Ishikawa (cell line): ENCODE data around the gene ACKR2.

Experiments used
- CEBPB ChIP-seq: IDR thresholded peaks from 2 replicates; pipeline ENCODE4 v1.6.1; 2012
- EGR1 ChIP-seq: IDR thresholded peaks from 2 replicates; pipeline ENCODE4 v1.6.1; 2012
- EP300 ChIP-seq: IDR thresholded peaks from 2 replicates; pipeline ENCODE4 v1.6.1; 2012; ENCODE audit warnings: borderline replicate concordance
- FOXM1 ChIP-seq: IDR thresholded peaks from 2 replicates; pipeline ENCODE4 v1.6.1; 2012; ENCODE audit warnings: low read depth, borderline replicate concordance
- NFIC ChIP-seq: IDR thresholded peaks from 2 replicates; pipeline ENCODE4 v1.6.1; 2012
- RAD21 ChIP-seq: IDR thresholded peaks from 2 replicates; pipeline ENCODE4 v1.6.1; 2012; ENCODE audit warnings: low read depth
- TAF1 ChIP-seq: IDR thresholded peaks from 2 replicates; pipeline ENCODE4 v1.6.1; 2012; ENCODE audit warnings: low read depth, mild to moderate bottlenecking
- TCF12 ChIP-seq: IDR thresholded peaks from 2 replicates; pipeline ENCODE4 v1.6.1; 2012; ENCODE audit warnings: low read depth
- TEAD4 ChIP-seq: IDR thresholded peaks from 2 replicates; pipeline ENCODE4 v1.6.1; 2012
- YY1 ChIP-seq: IDR thresholded peaks from 2 replicates; pipeline ENCODE4 v1.6.1; 2012; ENCODE audit warnings: low read depth
- TF ChIP-seq, protein P1 (sequence below): IDR thresholded peaks from 2 replicates; pipeline ENCODE4 v1.6.1; 2012
- TF ChIP-seq, protein P2 (sequence below): IDR thresholded peaks from 2 replicates; pipeline ENCODE4 v1.6.1; 2012; ENCODE audit warnings: low read depth, mild to moderate bottlenecking
- TF ChIP-seq, protein P3 (sequence below): IDR thresholded peaks from 2 replicates; pipeline ENCODE4 v1.6.1; 2012

DNA sequence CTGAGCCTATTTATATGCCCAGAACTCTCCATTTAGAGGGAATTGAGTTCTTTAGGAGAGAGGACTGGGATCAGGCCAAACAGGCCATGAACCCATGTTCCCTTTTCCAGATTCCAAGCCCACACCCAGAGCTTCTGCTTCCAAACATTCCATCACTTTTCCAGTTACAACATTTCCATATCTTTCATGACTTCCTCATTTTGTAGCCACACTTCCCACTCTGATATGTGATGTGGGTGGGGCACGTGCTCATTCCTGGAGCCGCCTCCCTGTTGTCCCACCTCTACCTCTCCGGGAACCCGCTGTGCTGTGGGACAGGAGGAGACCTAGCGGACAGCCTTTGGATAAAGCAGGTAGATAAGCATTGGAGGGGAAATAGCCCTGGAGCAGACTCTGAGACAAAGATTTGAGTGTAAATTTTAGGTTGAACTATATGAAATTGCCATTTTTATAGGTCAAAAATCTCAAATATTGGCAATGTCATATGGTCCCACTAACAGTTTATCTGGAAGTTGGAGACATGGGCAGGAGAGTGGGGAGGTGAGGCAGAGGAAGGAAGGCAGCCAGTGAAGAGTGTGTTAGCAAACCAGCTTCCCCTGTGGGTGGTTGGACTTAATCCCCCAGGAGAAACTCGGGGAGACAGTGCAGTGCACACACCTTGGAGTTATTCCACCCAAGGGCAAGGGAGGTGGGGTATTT lies 34.6 kb downstream of the ACKR2 start:
- TF ChIP-seq CEBPB = no peak
- no peak for TF ChIP-seq TAF1
- TF ChIP-seq FOXM1 = no peak
- no peak for TF ChIP-seq EP300
- no peak for TF ChIP-seq TCF12
- TF ChIP-seq YY1 = no peak
- no peak for TF ChIP-seq RAD21
- TF ChIP-seq, protein P1, sequence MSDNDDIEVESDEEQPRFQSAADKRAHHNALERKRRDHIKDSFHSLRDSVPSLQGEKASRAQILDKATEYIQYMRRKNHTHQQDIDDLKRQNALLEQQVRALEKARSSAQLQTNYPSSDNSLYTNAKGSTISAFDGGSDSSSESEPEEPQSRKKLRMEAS = no peak
- TF ChIP-seq, protein P2, sequence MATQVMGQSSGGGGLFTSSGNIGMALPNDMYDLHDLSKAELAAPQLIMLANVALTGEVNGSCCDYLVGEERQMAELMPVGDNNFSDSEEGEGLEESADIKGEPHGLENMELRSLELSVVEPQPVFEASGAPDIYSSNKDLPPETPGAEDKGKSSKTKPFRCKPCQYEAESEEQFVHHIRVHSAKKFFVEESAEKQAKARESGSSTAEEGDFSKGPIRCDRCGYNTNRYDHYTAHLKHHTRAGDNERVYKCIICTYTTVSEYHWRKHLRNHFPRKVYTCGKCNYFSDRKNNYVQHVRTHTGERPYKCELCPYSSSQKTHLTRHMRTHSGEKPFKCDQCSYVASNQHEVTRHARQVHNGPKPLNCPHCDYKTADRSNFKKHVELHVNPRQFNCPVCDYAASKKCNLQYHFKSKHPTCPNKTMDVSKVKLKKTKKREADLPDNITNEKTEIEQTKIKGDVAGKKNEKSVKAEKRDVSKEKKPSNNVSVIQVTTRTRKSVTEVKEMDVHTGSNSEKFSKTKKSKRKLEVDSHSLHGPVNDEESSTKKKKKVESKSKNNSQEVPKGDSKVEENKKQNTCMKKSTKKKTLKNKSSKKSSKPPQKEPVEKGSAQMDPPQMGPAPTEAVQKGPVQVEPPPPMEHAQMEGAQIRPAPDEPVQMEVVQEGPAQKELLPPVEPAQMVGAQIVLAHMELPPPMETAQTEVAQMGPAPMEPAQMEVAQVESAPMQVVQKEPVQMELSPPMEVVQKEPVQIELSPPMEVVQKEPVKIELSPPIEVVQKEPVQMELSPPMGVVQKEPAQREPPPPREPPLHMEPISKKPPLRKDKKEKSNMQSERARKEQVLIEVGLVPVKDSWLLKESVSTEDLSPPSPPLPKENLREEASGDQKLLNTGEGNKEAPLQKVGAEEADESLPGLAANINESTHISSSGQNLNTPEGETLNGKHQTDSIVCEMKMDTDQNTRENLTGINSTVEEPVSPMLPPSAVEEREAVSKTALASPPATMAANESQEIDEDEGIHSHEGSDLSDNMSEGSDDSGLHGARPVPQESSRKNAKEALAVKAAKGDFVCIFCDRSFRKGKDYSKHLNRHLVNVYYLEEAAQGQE = no peak
- TF ChIP-seq, protein P3, sequence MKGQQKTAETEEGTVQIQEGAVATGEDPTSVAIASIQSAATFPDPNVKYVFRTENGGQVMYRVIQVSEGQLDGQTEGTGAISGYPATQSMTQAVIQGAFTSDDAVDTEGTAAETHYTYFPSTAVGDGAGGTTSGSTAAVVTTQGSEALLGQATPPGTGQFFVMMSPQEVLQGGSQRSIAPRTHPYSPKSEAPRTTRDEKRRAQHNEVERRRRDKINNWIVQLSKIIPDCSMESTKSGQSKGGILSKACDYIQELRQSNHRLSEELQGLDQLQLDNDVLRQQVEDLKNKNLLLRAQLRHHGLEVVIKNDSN = 0 out of 2 replicates have a peak, but pooled peaks have one; percentile 29
- no peak for TF ChIP-seq EGR1
- TF ChIP-seq TEAD4 = no peak
- TF ChIP-seq NFIC = no peak
